ENCODE results near the gene PI4KA.

Gene PI4KA

GRCh38 chr22:20869234-20869633, 10.6 kb upstream of the PI4KA start:
- no peak for ATAC-seq

DNA sequence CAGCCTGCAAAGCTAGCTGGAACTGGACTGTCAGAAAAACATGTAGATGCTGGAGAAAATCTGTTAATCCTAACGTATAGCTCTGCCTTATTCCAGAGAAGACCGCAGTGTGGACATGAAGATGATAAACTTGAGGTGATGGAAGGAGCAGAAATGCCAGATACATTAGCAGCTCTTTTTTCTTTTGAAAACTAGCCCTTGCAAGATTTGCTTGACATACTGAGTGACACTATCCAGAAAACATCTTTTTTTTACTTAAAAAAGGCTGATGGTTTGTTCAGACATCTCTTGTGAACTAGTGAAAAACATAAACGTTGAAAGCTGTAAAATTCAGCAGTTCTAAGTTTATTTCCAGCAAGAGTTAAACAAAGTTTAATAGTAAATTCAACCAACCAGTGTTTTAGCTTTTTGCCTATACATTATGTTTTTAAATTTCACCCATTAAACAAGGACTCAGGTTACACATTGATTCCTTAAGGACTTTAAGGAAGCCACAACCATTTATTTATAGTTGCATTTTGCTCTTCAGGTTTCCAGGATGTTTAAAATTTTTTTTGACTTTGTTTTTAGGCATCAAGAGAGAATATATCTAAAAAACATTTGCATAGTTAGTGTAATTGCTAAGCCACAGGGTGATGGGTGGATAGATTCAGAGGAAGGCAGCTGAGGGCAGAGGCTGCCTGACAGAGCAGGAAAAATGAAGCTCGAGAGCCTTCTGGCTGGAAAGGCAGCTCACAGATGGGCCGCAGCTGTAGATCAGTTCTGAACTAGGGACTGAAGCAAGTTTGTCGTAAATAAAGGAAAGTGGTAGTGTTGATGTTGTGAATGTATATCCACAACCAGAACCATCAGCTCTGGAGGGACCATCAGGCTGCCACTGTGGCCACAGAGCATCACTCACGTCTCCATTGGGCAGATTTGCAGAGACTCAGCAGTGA, 9.7 kb upstream of the PI4KA start:
- TF ChIP-seq ESRRG (CRISPR knock-in tag; IDR thresholded peaks at IDR 0.05): no peak
- no peak for TF ChIP-seq PATZ1 (CRISPR knock-in tag; IDR thresholded peaks at IDR 0.05; ENCODE audit: borderline replicate concordance)
- no peak for TF ChIP-seq ZNF565 (CRISPR knock-in tag; conservative IDR thresholded peaks at IDR 0.05; ENCODE audit: low read depth)
- TF ChIP-seq SNAI2 (CRISPR knock-in tag; IDR thresholded peaks at IDR 0.05): no peak
- ATAC-seq: no peak

More at GRCh38 chr22:20869234-20869633, 10.6 kb upstream of the PI4KA start:
- no peak for TF ChIP-seq BACH2 (CRISPR knock-in tag; IDR thresholded peaks at IDR 0.05; ENCODE audit: borderline replicate concordance)
- TF ChIP-seq SNAI2 (CRISPR knock-in tag; IDR thresholded peaks at IDR 0.05): no peak
- TF ChIP-seq, protein P1, sequence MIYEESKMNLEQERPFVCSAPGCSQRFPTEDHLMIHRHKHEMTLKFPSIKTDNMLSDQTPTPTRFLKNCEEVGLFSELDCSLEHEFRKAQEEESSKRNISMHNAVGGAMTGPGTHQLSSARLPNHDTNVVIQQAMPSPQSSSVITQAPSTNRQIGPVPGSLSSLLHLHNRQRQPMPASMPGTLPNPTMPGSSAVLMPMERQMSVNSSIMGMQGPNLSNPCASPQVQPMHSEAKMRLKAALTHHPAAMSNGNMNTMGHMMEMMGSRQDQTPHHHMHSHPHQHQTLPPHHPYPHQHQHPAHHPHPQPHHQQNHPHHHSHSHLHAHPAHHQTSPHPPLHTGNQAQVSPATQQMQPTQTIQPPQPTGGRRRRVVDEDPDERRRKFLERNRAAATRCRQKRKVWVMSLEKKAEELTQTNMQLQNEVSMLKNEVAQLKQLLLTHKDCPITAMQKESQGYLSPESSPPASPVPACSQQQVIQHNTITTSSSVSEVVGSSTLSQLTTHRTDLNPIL (CRISPR knock-in tag; IDR thresholded peaks at IDR 0.05; ENCODE audit: low read depth): no peak
- no peak for TF ChIP-seq ZNF70 (CRISPR knock-in tag; IDR thresholded peaks at IDR 0.05)
- TF ChIP-seq CSRNP3 (CRISPR knock-in tag; IDR thresholded peaks at IDR 0.05): no peak
- no peak for TF ChIP-seq CSDC2 (CRISPR knock-in tag; IDR thresholded peaks at IDR 0.05)
- no peak for TF ChIP-seq TCF4 (CRISPR knock-in tag; IDR thresholded peaks at IDR 0.05; ENCODE audit: borderline replicate concordance)
- TF ChIP-seq ZNF8 (CRISPR knock-in tag; IDR thresholded peaks at IDR 0.05): no peak
- no peak for TF ChIP-seq ZNF565 (CRISPR knock-in tag; conservative IDR thresholded peaks at IDR 0.05; ENCODE audit: low read depth)
- no peak for TF ChIP-seq ZC3H10 (CRISPR knock-in tag; IDR thresholded peaks at IDR 0.05)
- no peak for TF ChIP-seq POU6F1 (CRISPR knock-in tag; IDR thresholded peaks at IDR 0.05; ENCODE audit: borderline replicate concordance, low read depth)
- no peak for TF ChIP-seq RARB (CRISPR knock-in tag; IDR thresholded peaks at IDR 0.05)
- no peak for TF ChIP-seq ARNTL (CRISPR knock-in tag; IDR thresholded peaks at IDR 0.05; ENCODE audit: borderline replicate concordance, low read depth)
- TF ChIP-seq GLIS3 (CRISPR knock-in tag; IDR thresholded peaks at IDR 0.05): no peak
- no peak for TF ChIP-seq PATZ1 (CRISPR knock-in tag; IDR thresholded peaks at IDR 0.05; ENCODE audit: borderline replicate concordance)
- TF ChIP-seq TOX (CRISPR knock-in tag; IDR thresholded peaks at IDR 0.05; ENCODE audit: borderline replicate concordance): no peak
- TF ChIP-seq ZFP3 (CRISPR knock-in tag; IDR thresholded peaks at IDR 0.05): no peak
- TF ChIP-seq PPARA (CRISPR knock-in tag; IDR thresholded peaks at IDR 0.05; ENCODE audit: borderline replicate concordance): no peak
- TF ChIP-seq, protein P2, sequence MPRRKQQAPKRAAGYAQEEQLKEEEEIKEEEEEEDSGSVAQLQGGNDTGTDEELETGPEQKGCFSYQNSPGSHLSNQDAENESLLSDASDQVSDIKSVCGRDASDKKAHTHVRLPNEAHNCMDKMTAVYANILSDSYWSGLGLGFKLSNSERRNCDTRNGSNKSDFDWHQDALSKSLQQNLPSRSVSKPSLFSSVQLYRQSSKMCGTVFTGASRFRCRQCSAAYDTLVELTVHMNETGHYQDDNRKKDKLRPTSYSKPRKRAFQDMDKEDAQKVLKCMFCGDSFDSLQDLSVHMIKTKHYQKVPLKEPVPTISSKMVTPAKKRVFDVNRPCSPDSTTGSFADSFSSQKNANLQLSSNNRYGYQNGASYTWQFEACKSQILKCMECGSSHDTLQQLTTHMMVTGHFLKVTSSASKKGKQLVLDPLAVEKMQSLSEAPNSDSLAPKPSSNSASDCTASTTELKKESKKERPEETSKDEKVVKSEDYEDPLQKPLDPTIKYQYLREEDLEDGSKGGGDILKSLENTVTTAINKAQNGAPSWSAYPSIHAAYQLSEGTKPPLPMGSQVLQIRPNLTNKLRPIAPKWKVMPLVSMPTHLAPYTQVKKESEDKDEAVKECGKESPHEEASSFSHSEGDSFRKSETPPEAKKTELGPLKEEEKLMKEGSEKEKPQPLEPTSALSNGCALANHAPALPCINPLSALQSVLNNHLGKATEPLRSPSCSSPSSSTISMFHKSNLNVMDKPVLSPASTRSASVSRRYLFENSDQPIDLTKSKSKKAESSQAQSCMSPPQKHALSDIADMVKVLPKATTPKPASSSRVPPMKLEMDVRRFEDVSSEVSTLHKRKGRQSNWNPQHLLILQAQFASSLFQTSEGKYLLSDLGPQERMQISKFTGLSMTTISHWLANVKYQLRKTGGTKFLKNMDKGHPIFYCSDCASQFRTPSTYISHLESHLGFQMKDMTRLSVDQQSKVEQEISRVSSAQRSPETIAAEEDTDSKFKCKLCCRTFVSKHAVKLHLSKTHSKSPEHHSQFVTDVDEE (CRISPR knock-in tag; IDR thresholded peaks at IDR 0.05): no peak

Measured in SK-N-SH treated with all-trans-retinoic acid at 6 μM for 48 hours (cell line).